Amygdala (tissue), 56 donors: Measurements from ENCODE around the gene BTBD9.

ENCODE experiments used
- DNase-seq, 56 donors: peaks; one replicate each; lab custom pipeline; 2025; lab: John Stamatoyannopoulos, UW

BTBD9 gene

GRCh38 chr6:38172739-38173410, 466.9 kb downstream of the BTBD9 start:
- no peak for DNase-seq

- no peak for DNase-seq
Observed at GRCh38 chr6:38171997-38172738, 467.6 kb downstream of the BTBD9 start.

GRCh38 chr6:38170666-38171355, 468.9 kb downstream of the BTBD9 start:
- DNase-seq: no peak

GRCh38 chr6:38169977-38170526, 469.7 kb downstream of the BTBD9 start:
- DNase-seq: no peak

GRCh38 chr6:38169221-38169976, 470.3 kb downstream of the BTBD9 start:
- DNase-seq: no peak

- no peak for DNase-seq
Observed at GRCh38 chr6:38168699-38169098, 471.0 kb downstream of the BTBD9 start.

GRCh38 chr6:38168126-38168525, 471.6 kb downstream of the BTBD9 start:
- DNase-seq: no peak

GRCh38 chr6:38167598-38167997, 472.1 kb downstream of the BTBD9 start:
- DNase-seq: no peak

- DNase-seq: no peak
Observed at GRCh38 chr6:38166411-38167240, 473.1 kb downstream of the BTBD9 start.

- DNase-seq: no peak
Observed at GRCh38 chr6:38164671-38165108, 475.0 kb downstream of the BTBD9 start.

GRCh38 chr6:38164131-38164481, 475.6 kb downstream of the BTBD9 start:
- no peak for DNase-seq

GRCh38 chr6:38163186-38164130, 476.3 kb downstream of the BTBD9 start:
- no peak for DNase-seq

GRCh38 chr6:38162493-38163185, 477.1 kb downstream of the BTBD9 start:
- DNase-seq: no peak

GRCh38 chr6:38161754-38162492, 477.8 kb downstream of the BTBD9 start:
- no peak for DNase-seq

- DNase-seq: no peak
Observed at GRCh38 chr6:38161331-38161730, 478.4 kb downstream of the BTBD9 start.

- DNase-seq: no peak
Observed at GRCh38 chr6:38160831-38161230, 478.9 kb downstream of the BTBD9 start.

- DNase-seq: no peak
Observed at GRCh38 chr6:38159596-38159995, 480.1 kb downstream of the BTBD9 start.
